ENCODE measurements around the gene PXDC1. TPM values are rescaled to one million over a fixed set of nuclear protein-coding genes. Genes with fewer than 3 reads are reported as not detected.
"Not testable (repeated sequence)": the region's sequence is repeated elsewhere in the genome, so short reads cannot be mapped to it uniquely, and the experiment has no call there.

PXDC1 gene
- total RNA-seq, 1 donor from 2014 or later, result 25.0 TPM

DNA sequence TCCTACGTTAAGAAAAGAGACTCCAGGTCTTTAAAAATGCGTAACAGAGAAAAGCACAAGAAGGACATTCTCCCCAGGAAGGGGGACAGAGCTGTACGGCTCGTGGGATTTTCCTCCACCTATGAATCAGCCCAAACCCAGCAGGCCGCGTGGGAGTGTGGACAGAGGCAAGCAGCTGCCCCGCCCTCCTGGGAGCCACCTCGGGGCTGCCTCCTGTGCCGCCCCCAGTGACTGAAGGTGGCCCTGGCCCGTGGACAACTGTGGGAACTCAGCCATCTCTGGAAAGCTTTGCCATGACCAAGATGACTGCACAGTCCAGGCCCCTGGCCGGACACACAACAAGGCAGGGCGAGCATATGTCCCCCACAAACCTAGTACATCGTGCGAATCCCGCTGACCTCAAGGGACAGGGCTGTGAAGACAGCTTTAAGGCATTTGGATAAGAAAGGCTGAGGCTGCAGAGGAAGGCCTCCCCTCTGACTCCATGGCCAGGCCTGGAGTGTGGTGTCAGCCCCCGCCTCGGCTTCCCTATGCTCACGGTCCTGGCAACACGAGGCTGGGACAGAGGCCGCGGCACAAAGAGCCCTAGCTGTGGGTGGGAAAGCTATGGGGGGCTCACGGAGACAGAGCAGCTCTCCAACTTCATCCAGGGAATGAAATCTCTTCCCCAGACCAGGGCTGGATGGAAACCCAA is 26.9 kb downstream of the PXDC1 start:
- ATAC-seq (peak; percentile 52), DNase-seq (peak; percentile 65)
- intact Hi-C loops (cut with micrococcal nuclease), result no loop called here

GRCh38 chr6:3723966-3724365 is 27.5 kb downstream of the PXDC1 start:
- intact Hi-C loops (cut with micrococcal nuclease), result no loop called here
- ATAC-seq (peak; percentile 3), DNase-seq (no peak)

GRCh38 chr6:3723251-3723650 is 28.3 kb downstream of the PXDC1 start:
- DNase-seq (no peak), ATAC-seq (no peak)
- intact Hi-C loops (cut with micrococcal nuclease), result no loop called here

GRCh38 chr6:3722785-3723184 is 28.7 kb downstream of the PXDC1 start:
- no peak for DNase-seq
- intact Hi-C loops (cut with micrococcal nuclease), result no loop called here
- no peak for ATAC-seq

GRCh38 chr6:3721810-3722621 is 29.5 kb downstream of the PXDC1 start:
- ATAC-seq (peak; percentile 33), DNase-seq (no peak)
- intact Hi-C loops (cut with micrococcal nuclease), result no loop called here

DNA sequence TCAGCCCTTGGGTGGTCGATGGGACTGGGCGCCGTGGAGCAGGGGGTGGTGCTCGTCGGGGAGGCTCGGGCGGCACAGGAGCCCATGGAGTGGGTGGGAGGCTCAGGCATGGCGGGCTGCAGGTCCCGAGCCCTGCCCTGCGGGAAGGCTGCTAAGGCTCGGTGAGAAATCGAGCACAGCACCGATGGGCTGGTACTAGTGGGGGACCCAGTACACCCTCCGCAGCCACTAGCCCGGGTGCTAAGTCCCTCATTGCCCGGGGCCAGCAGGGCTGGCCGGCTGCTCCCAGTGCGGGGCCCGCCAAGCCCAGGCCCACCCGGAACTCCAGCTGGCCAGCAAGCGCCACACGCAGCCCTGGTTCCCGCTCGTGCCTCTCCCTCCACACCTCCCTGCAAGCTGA is 30.7 kb downstream of the PXDC1 start:
- ATAC-seq; intact Hi-C loops (cut with micrococcal nuclease); DNase-seq: not testable (repeated sequence)

- intact Hi-C loops (cut with micrococcal nuclease), result no loop called here
- DNase-seq (no peak), ATAC-seq (no peak)
These were observed 31.8 kb downstream of the PXDC1 start for GRCh38 chr6:3719462-3720308.

GRCh38 chr6:3718407-3718806 is 33.1 kb downstream of the PXDC1 start:
- DNase-seq, result no peak
- intact Hi-C loops (cut with micrococcal nuclease), result no loop called here
- no peak for ATAC-seq

- ATAC-seq (no peak), DNase-seq (no peak)
- intact Hi-C loops (cut with micrococcal nuclease), result no loop called here
These were observed 36.2 kb downstream of the PXDC1 start for GRCh38 chr6:3715285-3715684.

DNA sequence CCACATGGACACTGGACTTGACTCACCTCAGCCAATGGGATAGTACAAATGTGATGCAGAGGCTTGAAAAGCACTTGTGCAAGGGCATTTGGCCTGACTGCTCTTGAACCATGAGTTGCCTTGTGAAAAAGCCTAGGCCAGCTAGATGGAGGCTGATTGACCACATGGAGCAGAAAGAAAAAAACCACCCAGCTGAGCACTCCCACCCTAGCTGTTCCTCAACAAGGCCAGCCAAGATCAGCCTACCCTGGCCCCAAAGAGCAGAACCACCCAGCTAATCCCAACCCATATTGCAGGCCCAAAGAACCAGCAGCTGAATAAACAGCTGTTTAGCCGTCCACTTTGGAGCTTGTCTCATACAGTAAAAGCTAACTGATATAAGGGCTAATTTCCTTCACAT is 36.7 kb downstream of the PXDC1 start:
- intact Hi-C loops (cut with micrococcal nuclease), result no loop called here
- no peak for ATAC-seq
- no peak for DNase-seq

DNA sequence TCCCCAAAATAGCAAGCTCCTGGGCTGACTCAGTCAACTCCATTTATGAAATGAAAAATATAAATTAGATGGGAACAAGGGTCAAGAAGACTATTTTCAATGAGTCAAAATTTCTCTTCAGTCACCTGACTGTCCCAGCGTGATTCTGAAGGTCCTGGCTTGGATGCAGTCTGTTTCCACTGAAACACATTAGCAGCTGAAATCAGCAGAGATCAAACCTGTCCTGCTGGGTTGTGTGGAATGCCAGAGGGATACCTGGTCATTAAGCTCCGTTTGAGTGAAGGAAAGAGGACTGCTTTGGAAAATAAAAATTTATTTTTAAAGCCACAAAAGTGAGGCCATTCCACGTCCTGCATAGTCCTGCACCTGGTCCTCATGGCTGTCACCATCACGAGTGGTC is 37.4 kb downstream of the PXDC1 start:
- DNase-seq, result no peak
- intact Hi-C loops (cut with micrococcal nuclease), result no loop called here
- no peak for ATAC-seq

- DNase-seq (no peak), ATAC-seq (no peak)
- intact Hi-C loops (cut with micrococcal nuclease), result no loop called here
These were observed 38.5 kb downstream of the PXDC1 start for GRCh38 chr6:3712827-3713665.

GRCh38 chr6:3711776-3712175 is 39.7 kb downstream of the PXDC1 start:
- no peak for DNase-seq
- intact Hi-C loops (cut with micrococcal nuclease), result no loop called here
- no peak for ATAC-seq

DNA sequence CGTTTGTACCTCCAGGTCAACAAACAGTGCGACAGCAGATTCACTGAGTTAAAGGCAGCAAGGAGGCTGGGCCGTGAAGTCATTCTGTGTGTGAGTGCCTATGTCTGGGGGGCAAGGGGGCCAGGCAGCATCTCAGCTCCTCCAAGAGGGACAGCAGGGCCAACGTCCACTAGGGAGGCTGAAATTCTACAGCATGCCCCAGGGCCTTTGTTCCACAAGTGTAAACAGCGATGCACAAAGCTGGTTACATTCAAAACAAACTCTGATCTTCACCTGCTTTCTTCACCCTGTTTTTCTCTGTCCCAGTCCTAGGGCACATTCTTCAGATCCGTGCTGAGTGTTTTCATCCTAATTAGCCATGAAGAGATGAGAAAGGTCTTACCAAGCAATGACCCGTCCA is 41.1 kb downstream of the PXDC1 start:
- ATAC-seq, result no peak
- intact Hi-C loops (cut with micrococcal nuclease), result no loop called here
- no peak for DNase-seq

- no peak for DNase-seq
- intact Hi-C loops (cut with micrococcal nuclease), result no loop called here
- ATAC-seq, result no peak
These were observed 43.0 kb downstream of the PXDC1 start for GRCh38 chr6:3708540-3708939.

DNA sequence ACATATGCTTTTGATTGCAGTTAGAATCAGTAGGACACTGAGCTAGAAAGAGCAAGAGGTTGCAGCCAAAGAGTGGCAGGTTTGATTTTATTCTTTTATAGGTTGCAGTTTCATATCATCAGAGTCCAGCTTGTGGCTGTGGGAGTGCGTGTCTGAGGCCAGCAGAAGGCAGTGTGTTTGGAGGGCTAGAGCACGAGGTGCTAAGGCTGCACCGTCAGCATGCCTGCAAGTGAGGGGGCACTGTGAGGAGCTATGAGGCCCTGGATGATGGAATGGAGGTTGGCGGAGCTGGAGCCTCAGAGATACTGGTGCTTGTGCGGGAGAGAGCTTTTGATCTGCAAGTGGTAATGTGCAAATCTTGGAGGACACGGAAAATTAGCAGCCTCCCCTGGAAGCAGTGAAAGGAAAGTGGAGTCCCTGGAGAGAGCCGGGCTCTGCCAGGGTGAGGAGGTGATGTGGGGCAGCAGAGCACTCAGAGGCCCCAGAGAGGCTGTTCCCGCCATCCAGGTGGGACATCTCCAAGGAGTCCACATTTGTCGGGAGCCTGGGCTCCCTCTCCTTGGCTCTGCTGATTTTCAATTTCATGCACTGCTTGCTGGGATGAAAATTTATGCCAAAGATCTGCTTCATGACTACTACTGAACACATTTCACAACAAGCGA is 43.6 kb downstream of the PXDC1 start:
- intact Hi-C loops (cut with micrococcal nuclease), result no loop called here
- no peak for DNase-seq
- ATAC-seq, result no peak

DNA sequence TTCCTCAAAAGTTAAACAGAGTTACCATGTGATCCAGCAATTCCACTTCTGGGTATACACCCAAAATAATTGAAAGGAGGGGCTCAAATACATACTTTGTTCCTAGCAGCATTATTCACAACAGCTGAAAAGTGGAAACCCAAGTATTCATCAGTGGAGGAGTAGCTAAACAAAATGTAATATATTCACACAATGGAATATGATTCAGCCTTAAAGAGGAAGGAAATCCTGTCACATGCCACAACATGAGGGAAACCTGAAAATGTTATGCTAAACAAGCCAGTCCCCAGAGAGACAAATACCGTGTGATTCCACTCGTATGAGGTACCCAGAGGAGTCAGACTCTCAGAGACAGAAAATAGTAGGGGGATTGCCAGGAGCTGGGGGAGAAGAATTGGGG is 44.5 kb downstream of the PXDC1 start:
- DNase-seq (no peak), ATAC-seq (no peak)
- intact Hi-C loops (cut with micrococcal nuclease), result no loop called here

DNA sequence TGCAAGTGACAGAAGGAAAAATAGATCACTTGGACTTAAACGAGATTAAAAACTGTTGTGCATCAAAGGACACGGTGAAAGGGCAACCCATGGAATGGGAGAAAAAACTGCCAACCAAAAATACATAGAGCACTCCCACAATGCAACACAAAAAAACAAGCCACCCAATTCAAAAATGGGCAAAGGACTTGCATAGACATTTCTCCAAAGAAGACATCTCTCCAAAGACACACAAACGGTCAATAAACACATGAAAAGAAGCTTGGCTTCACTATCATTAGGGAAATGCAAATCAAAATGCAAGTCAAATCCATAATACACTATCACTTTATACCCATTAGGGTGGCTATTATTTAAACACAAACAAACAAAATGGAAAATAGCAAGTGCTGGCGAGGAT is 45.0 kb downstream of the PXDC1 start:
- ATAC-seq, result no peak
- intact Hi-C loops (cut with micrococcal nuclease), result no loop called here
- no peak for DNase-seq

DNA sequence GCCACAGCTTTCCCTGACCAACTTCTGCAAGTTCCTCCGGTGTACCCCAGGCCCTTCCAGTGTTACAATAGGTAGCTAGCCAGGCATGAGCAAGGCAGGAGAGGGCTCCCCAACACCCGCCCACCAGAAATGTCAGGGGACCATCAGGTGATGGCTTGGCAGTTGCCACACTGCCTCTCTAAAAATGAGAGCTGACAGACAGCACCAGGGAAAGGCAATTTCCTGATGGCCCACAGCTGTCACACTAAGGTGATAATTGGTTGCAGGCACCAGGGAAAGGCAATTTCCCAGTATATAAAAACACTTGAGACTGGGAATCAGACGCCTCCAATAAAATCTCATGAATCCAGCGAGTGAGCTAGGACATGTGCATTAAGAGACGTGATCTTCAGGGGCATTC is 49.9 kb downstream of the PXDC1 start:
- no peak for ATAC-seq
- intact Hi-C loops (cut with micrococcal nuclease), result no loop called here

More for the DNA sequence above, 49.9 kb downstream of the PXDC1 start:
- no peak for DNase-seq
